ENCODE measurements around the gene JUN. TPM values are rescaled to one million over a fixed set of nuclear protein-coding genes. Genes with fewer than 3 reads are reported as not detected.

Gene JUN
- total and polyA plus RNA-seq, 2 of the 13 experiments (the other 11 are each of a cell fraction or from before 2014, with no cell fraction given): 18.2 to 22.3 TPM

- TF ChIP-seq TFDP1 (CRISPR knock-in tag; IDR thresholded peaks at IDR 0.05; ENCODE audit: borderline replicate concordance): peak; percentile 57; the same call in 1 of the 2 replicates
- 0 out of 2 replicates have a peak, but pooled peaks have one; percentile 25 for TF ChIP-seq TARDBP (CRISPR knock-in tag; IDR thresholded peaks at IDR 0.05)
- peak; percentile 77 for TF ChIP-seq TBX2 (CRISPR knock-in tag; IDR thresholded peaks at IDR 0.05; ENCODE audit: borderline replicate concordance)
- TF ChIP-seq POGK (CRISPR knock-in tag; conservative IDR thresholded peaks at IDR 0.05): 0 out of 2 replicates have a peak, but pooled peaks have one; percentile 33
- peak; percentile 56; the same call in 1 of the 2 replicates for TF ChIP-seq ZNF710 (CRISPR knock-in tag; IDR thresholded peaks at IDR 0.05; ENCODE audit: borderline replicate concordance)
- TF ChIP-seq NFKB2 (CRISPR knock-in tag; IDR thresholded peaks at IDR 0.05; ENCODE audit: borderline replicate concordance): peak; percentile 47; the same call in 1 of the 2 replicates
- 0 out of 2 replicates have a peak, but pooled peaks have one; percentile 61 for TF ChIP-seq ZNF160 (CRISPR knock-in tag; IDR thresholded peaks at IDR 0.05)
- peak; percentile 78; the same call in 1 of the 2 replicates for TF ChIP-seq SP5 (CRISPR knock-in tag; IDR thresholded peaks at IDR 0.05; ENCODE audit: borderline replicate concordance, low read depth)
- TF ChIP-seq SKI (IDR thresholded peaks at IDR 0.05; ENCODE audit: partially characterized antibody): peak; percentile 71
- TF ChIP-seq DMAP1 (CRISPR knock-in tag; IDR thresholded peaks at IDR 0.05): peak; percentile 36; the same call in 1 of the 2 replicates
- no peak for TF ChIP-seq ZBTB7A (CRISPR knock-in tag; IDR thresholded peaks at IDR 0.05)
- 0 out of 2 replicates have a peak, but pooled peaks have one; percentile 42 for TF ChIP-seq ZNF879 (CRISPR knock-in tag; IDR thresholded peaks at IDR 0.05)
- 0 out of 2 replicates have a peak, but pooled peaks have one; percentile 32 for TF ChIP-seq ZNF431 (CRISPR knock-in tag; IDR thresholded peaks at IDR 0.05; ENCODE audit: borderline replicate concordance, low read depth)
- no peak for TF ChIP-seq E2F2 (CRISPR knock-in tag; IDR thresholded peaks at IDR 0.05; ENCODE audit: borderline replicate concordance)
- peak; percentile 41; the same call in 1 of the 2 replicates for TF ChIP-seq SP4 (CRISPR knock-in tag; IDR thresholded peaks at IDR 0.05)
- TF ChIP-seq MED13 (CRISPR knock-in tag; IDR thresholded peaks at IDR 0.05): 0 out of 2 replicates have a peak, but pooled peaks have one; percentile 28
- no peak for TF ChIP-seq JARID2 (CRISPR knock-in tag; IDR thresholded peaks at IDR 0.05; ENCODE audit: insufficient replicate concordance)
- TF ChIP-seq GPBP1L1 (CRISPR knock-in tag; IDR thresholded peaks at IDR 0.05): no peak
- peak in 1 of 2 experiments; percentile 68; a peak in 2 of 4 replicates for TF ChIP-seq POLR2A (IDR thresholded peaks at IDR 0.05; ENCODE audit: insufficient read depth in 1 of 2, low read depth in 2 of 2, low read length in 2 of 2)
- peak; percentile 92 for TF ChIP-seq KDM1A (CRISPR knock-in tag; IDR thresholded peaks at IDR 0.05)
- peak; percentile 38; the same call in 1 of the 2 replicates for TF ChIP-seq ZNF746 (CRISPR knock-in tag; IDR thresholded peaks at IDR 0.05)
- no peak for TF ChIP-seq GPN1 (CRISPR knock-in tag; IDR thresholded peaks at IDR 0.05; ENCODE audit: borderline replicate concordance)
- no peak for TF ChIP-seq ZNF678 (CRISPR knock-in tag; IDR thresholded peaks at IDR 0.05)
Measured at GRCh38 chr1:58816072-58816746, 32.4 kb upstream of the JUN start (continued).

Measured in HepG2 (cell line).